ENCODE results near the gene OLIG1. TPM values are rescaled to one million over a fixed set of nuclear protein-coding genes. Genes with fewer than 3 reads are reported as not detected.

The OLIG1 gene
- polyA plus RNA-seq, 1 of the 3 experiments (the other 2 are of a cell fraction): not detected

DNA sequence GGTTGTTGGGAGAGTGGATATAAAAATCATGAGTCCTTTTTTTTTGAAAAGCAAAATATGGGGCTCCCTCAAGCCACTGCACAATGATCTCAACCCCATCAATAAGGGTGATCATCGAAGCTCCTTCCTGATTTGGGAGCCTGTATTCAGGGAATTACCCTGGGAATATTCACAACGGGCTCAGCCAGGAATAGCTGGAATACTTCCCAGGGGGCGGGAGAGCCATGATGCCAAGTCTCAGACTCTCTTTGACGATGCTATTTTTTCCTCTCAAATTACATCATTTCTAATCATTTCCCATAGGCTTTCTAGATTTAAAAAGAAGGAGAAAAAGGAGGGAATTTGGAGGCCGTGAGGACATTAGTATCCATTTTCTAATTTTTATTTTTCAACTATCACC is 18.4 kb downstream of the OLIG1 start:
- Histone ChIP-seq H3F3A (replicated peaks; ENCODE audit: insufficient read depth) (no peaks in the 10 kb centered on the region), H3K79me2 (ENCODE audit: insufficient read depth) (no peaks in the 10 kb centered on the region), H3K4me1 (ENCODE audit: control insufficient read depth in 1 of 2, insufficient read depth in 2 of 2, low read depth in 1 of 2, low read length in 1 of 2) (no peaks in the 10 kb centered on the region), H3K4me3 (ENCODE audit: low read depth in 2 of 2, low read length in 1 of 2) (no peak overlapping the region), H2AFZ (ENCODE audit: low read depth) (no peak overlapping the region), H3K4me2 (no peak overlapping the region), H3K9ac (no peak overlapping the region), H3K36me3 (replicated peaks in 1 of 2; ENCODE audit: control insufficient read depth in 1 of 2, insufficient read depth in 2 of 2, low read length in 1 of 2) (no peaks in the 10 kb centered on the region), H3K27me3 (ENCODE audit: insufficient read depth) (peaks cover 92% of the 10 kb centered on the region), H3K9me2 (no peaks in the 10 kb centered on the region), H4K20me1 (ENCODE audit: insufficient read depth) (no peaks in the 10 kb centered on the region), H3K27ac (ENCODE audit: low read depth in 2 of 2, low read length in 1 of 2) (no peak overlapping the region), H3K9me3 (no peaks in the 10 kb centered on the region)
- ChIA-PET CTCF (interaction anchor here (1.0 kb wide), 1 partner anchor 39 kb away, joined by 3 read pairs; no protein-coding TSS in a partner anchor), POLR2A (no interaction called here)
- DNase-seq: no peak
- WGBS (ENCODE audit: low lambda C conversion rate): 12% methylated on average over 5 of the region's 5 CpGs
- TF ChIP-seq NFIC (IDR thresholded peaks at IDR 0.05; ENCODE audit: borderline replicate concordance): no peak
- no peak for TF ChIP-seq SMC3 (IDR thresholded peaks at IDR 0.05; ENCODE audit: low read depth, low read length)

DNA sequence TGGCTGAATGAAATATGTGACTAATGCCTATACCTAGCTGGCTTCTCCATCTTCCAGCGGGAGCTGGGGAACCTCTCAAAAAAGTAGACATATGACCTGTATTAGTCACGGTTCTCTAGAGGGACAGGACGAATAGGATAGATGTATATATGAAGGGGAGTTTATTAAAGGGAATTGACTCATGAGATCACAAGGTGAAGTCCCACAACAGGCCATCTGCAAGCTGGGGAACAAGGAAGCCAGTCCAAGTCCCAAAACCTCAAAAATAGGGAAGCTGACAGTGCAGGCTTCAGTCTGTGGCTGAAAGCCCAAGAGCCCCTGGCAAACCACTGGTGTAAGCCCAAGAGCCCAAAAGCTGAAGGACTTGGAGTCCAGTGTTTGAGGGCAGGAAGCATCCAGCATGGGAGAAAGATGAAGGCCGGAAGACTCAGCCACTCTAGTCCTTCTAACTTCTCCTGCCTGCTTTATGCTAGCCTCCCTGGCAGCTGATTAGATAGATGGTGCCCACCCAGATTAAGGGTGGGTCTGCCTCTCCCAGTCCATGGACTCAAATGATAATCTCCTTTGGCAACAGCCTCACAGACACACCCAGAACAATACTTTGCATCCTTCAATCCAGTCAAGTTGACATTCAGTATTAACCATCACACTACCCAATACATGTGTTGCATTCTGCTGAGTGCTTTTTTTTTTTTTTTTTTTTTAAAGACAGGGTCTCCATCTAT is 19.6 kb downstream of the OLIG1 start:
- ChIA-PET CTCF (no interaction called here), POLR2A (no interaction called here)
- Histone ChIP-seq H3K27me3 (ENCODE audit: insufficient read depth) (peaks cover 95% of the 10 kb centered on the region), H3K79me2 (ENCODE audit: insufficient read depth) (no peaks in the 10 kb centered on the region), H3K36me3 (replicated peaks in 1 of 2; ENCODE audit: control insufficient read depth in 1 of 2, insufficient read depth in 2 of 2, low read length in 1 of 2) (no peaks in the 10 kb centered on the region), H2AFZ (ENCODE audit: low read depth) (no peak overlapping the region), H3K4me2 (no peak overlapping the region), H3K9me2 (no peaks in the 10 kb centered on the region), H3F3A (replicated peaks; ENCODE audit: insufficient read depth) (no peaks in the 10 kb centered on the region), H3K9me3 (no peaks in the 10 kb centered on the region), H4K20me1 (ENCODE audit: insufficient read depth) (no peaks in the 10 kb centered on the region), H3K4me1 (ENCODE audit: control insufficient read depth in 1 of 2, insufficient read depth in 2 of 2, low read depth in 1 of 2, low read length in 1 of 2) (no peaks in the 10 kb centered on the region), H3K9ac (no peak overlapping the region), H3K4me3 (ENCODE audit: low read depth in 2 of 2, low read length in 1 of 2) (no peak overlapping the region), H3K27ac (ENCODE audit: low read depth in 2 of 2, low read length in 1 of 2) (no peak overlapping the region)
- WGBS (ENCODE audit: low lambda C conversion rate): 8% methylated on average over 4 of the region's 4 CpGs
- no peak for DNase-seq
- TF ChIP-seq NRF1 (IDR thresholded peaks at IDR 0.05; ENCODE audit: low read depth, low read length) (no peak), USF2 (IDR thresholded peaks at IDR 0.05; ENCODE audit: borderline replicate concordance, low read depth, low read length) (no peak), POLR2AphosphoS5 (IDR thresholded peaks at IDR 0.05; ENCODE audit: low read depth, low read length) (no peak), EZH2phosphoT487 (IDR thresholded peaks at IDR 0.05; ENCODE audit: borderline replicate concordance, low read depth) (no peak), RAD21 (IDR thresholded peaks at IDR 0.05; ENCODE audit: low read length) (no peak), EP300 (IDR thresholded peaks at IDR 0.05; ENCODE audit: borderline replicate concordance in 1 of 2, low read depth in 1 of 2, low read length in 1 of 2) (no peak), TAF1 (IDR thresholded peaks at IDR 0.05; ENCODE audit: borderline replicate concordance, low read depth, low read length) (no peak), YY1 (IDR thresholded peaks at IDR 0.05; ENCODE audit: low read depth) (no peak), USF1 (IDR thresholded peaks at IDR 0.05; ENCODE audit: borderline replicate concordance, low read depth) (no peak)
- TF ChIP-seq, protein P1, sequence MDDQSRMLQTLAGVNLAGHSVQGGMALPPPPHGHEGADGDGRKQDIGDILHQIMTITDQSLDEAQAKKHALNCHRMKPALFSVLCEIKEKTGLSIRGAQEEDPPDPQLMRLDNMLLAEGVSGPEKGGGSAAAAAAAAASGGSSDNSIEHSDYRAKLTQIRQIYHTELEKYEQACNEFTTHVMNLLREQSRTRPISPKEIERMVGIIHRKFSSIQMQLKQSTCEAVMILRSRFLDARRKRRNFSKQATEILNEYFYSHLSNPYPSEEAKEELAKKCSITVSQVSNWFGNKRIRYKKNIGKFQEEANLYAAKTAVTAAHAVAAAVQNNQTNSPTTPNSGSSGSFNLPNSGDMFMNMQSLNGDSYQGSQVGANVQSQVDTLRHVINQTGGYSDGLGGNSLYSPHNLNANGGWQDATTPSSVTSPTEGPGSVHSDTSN (IDR thresholded peaks at IDR 0.05): no peak

Measured in SK-N-SH (cell line).